Mesenchymal stem cell (in vitro differentiated cells and primary cell): ENCODE results near the gene TEF.

Source experiments
- DNase-seq: peaks from one replicate; pipeline ENCODE4 v3.0.0-alpha.2; 2013
- H2AFZ ChIP-seq: one replicate; pipeline ENCODE4 v1.6.1; 2013; ENCODE audit warnings: low read depth, mild to moderate bottlenecking, control low read depth, inconsistent platforms, low read length, moderate library complexity
- H2AK5ac ChIP-seq: 2 replicates; pipeline ENCODE4 v1.6.1; 2013; ENCODE audit warnings: low read length, moderate library complexity, mild to moderate bottlenecking, inconsistent platforms; ENCODE audit not compliant: severe bottlenecking
- H2BK120ac ChIP-seq: one replicate; pipeline ENCODE4 v1.6.1; 2013; ENCODE audit warnings: low read depth, mild to moderate bottlenecking, inconsistent platforms, low read length, moderate library complexity
- H2BK12ac ChIP-seq, 2 experiments: one replicate each; pipeline ENCODE4 v1.6.1; 2013; ENCODE audit warnings: inconsistent platforms in 2 of 2, low read length in 2 of 2, mild to moderate bottlenecking in 2 of 2, moderate library complexity in 2 of 2, control low read depth in 1 of 2
- H2BK15ac ChIP-seq: one replicate; pipeline ENCODE4 v1.6.1; 2013; ENCODE audit warnings: mild to moderate bottlenecking, low read depth, inconsistent platforms; ENCODE audit not compliant: poor library complexity, severe bottlenecking
- H2BK5ac ChIP-seq: 2 replicates; pipeline ENCODE4 v1.6.1; 2013; ENCODE audit warnings: low read depth, mild to moderate bottlenecking, low read length, control low read depth, inconsistent platforms; ENCODE audit not compliant: poor library complexity, severe bottlenecking
- H3K14ac ChIP-seq, 2 experiments: one replicate each; pipeline ENCODE4 v1.6.1; 2013; ENCODE audit warnings: inconsistent platforms in 2 of 2, low read length in 2 of 2, control low read depth in 1 of 2, mild to moderate bottlenecking in 1 of 2, moderate library complexity in 1 of 2
- H3K18ac ChIP-seq, 2 experiments: one replicate each; pipeline ENCODE4 v1.6.1; 2013; ENCODE audit warnings: inconsistent platforms in 2 of 2, low read length in 2 of 2, control low read depth in 1 of 2, low read depth in 1 of 2, mild to moderate bottlenecking in 1 of 2
- H3K23ac ChIP-seq, 2 experiments: one replicate each; pipeline ENCODE4 v1.6.1; 2013; ENCODE audit warnings: inconsistent platforms in 2 of 2, low read length in 2 of 2, mild to moderate bottlenecking in 2 of 2, moderate library complexity in 2 of 2, control low read depth in 1 of 2
- H3K27ac ChIP-seq: 2 replicates; pipeline ENCODE4 v1.5.1; 2013; ENCODE audit warnings: mild to moderate bottlenecking, moderate library complexity, low read length, control low read depth, inconsistent platforms; ENCODE audit not compliant: poor library complexity, severe bottlenecking
- H3K27me3 ChIP-seq, 2 experiments: 2 replicates each; pipeline versions ENCODE4 v1.6.1 to v1.7.0; 2013; ENCODE audit warnings: low read length in 2 of 2, mild to moderate bottlenecking in 2 of 2, moderate library complexity in 2 of 2, control low read depth in 1 of 2, inconsistent platforms in 1 of 2; ENCODE audit not compliant: control insufficient read depth in 1 of 2, insufficient read depth in 1 of 2
- H3K36me3 ChIP-seq, 2 experiments: 2 replicates each; pipeline versions ENCODE4 v1.6.1 to v1.7.0; 2013; ENCODE audit warnings: low read length in 2 of 2, control low read depth in 1 of 2, inconsistent platforms in 1 of 2, low read depth in 1 of 2, mild to moderate bottlenecking in 1 of 2; ENCODE audit not compliant: insufficient read depth in 2 of 2, control insufficient read depth in 1 of 2
- H3K4ac ChIP-seq, 2 experiments: one replicate each; pipeline ENCODE4 v1.6.1; 2013; ENCODE audit warnings: inconsistent platforms in 2 of 2, low read length in 2 of 2, mild to moderate bottlenecking in 2 of 2, moderate library complexity in 2 of 2, control low read depth in 1 of 2, low read depth in 1 of 2
- H3K4me1 ChIP-seq: 2 replicates; pipeline ENCODE4 v1.6.1; 2013; ENCODE audit warnings: low read depth, low read length, control low read depth; ENCODE audit not compliant: control insufficient read depth, insufficient read depth
- H3K4me2 ChIP-seq: 2 replicates; pipeline ENCODE4 v1.6.1; 2013; ENCODE audit warnings: low read length, mild to moderate bottlenecking, inconsistent platforms; ENCODE audit not compliant: poor library complexity, severe bottlenecking
- H3K4me3 ChIP-seq, 2 experiments: 2 replicates each; pipeline versions ENCODE4 v1.5.1 to v1.7.0; 2013; ENCODE audit warnings: low read length in 2 of 2, mild to moderate bottlenecking in 2 of 2, control low read depth in 1 of 2, low read depth in 1 of 2; ENCODE audit not compliant: insufficient read depth in 1 of 2
- H3K79me1 ChIP-seq: replicated peaks from 2 replicates; pipeline ENCODE4 v1.6.1; 2013; ENCODE audit warnings: mild to moderate bottlenecking, control low read depth, low read length, inconsistent platforms; ENCODE audit not compliant: poor library complexity, severe bottlenecking
- H3K9ac ChIP-seq: 2 replicates; pipeline ENCODE4 v1.7.0; 2013; ENCODE audit warnings: mild to moderate bottlenecking, low read length, moderate library complexity
- H3K9me3 ChIP-seq: 2 replicates; pipeline ENCODE4 v1.7.0; 2013; ENCODE audit warnings: mild to moderate bottlenecking, low read length; ENCODE audit not compliant: control insufficient read depth
- H4K8ac ChIP-seq: one replicate; pipeline ENCODE4 v1.6.1; 2013; ENCODE audit warnings: inconsistent platforms, mild to moderate bottlenecking, low read length, moderate library complexity
- H4K91ac ChIP-seq: one replicate; pipeline ENCODE4 v1.6.1; 2013; ENCODE audit warnings: mild to moderate bottlenecking, low read length, inconsistent platforms
- WGBS: methylation state at CpG from one replicate; pipeline ENCODE4 v1.1.7; 2013; ENCODE audit warnings: mixed read lengths; 5-methylcytosine and 5-hydroxymethylcytosine counted together

The TEF gene

DNA sequence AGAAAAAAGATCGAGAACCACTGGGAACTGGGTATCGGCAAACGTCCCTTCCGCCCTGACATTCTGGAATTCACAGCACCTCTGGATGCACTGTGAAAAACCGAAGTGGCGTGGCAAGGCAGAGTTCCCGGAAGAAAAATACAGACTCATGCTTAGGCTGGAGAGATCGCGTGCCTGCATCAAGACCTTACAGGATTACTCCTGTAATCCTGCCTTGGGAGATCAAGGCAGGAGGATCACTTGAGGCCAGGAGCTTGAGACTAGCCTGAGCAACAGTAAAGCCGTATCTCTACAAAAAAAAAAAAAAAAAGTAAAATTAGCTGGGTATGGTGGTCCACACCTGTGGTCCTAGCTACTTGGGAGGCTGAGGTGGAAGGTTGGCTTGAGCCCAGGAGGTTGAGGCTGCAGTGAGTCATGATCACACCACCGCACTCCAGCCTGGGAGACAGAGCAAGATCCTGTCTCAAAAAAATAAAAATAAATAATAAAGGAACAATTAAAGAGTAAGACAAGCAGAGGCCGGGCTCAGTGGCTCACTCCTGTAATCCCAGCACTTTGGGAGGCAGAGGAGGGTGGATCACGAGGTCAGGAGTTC lies 19.9 kb upstream of the TEF start:
- Histone ChIP-seq H3K4me2 (no peak overlapping the region), H3K4me1 (peaks cover 16% of the 10 kb centered on the region), H4K8ac (no peak overlapping the region), H3K27me3 (no peaks in the 10 kb centered on the region), H3K36me3 (peaks cover 32 to 43% of the 10 kb centered on the region in 2 experiments), H3K27ac (no peak overlapping the region), H2BK15ac (no peak overlapping the region), H2BK12ac (no peak overlapping the region), H3K79me1 (peaks cover 6% of the 10 kb centered on the region), H2AK5ac (no peak overlapping the region), H3K9ac (no peak overlapping the region), H3K23ac (no peak overlapping the region), H2BK5ac (no peak overlapping the region), H4K91ac (no peak overlapping the region), H2BK120ac (no peak overlapping the region), H3K4ac (no peak overlapping the region), H3K18ac (no peak overlapping the region), H3K14ac (no peak overlapping the region), H3K4me3 (no peak overlapping the region), H3K9me3 (no peaks in the 10 kb centered on the region), H2AFZ (no peak overlapping the region)
- WGBS, result 97% methylated on average over 12 of the region's 13 CpGs
- no peak for DNase-seq

DNA sequence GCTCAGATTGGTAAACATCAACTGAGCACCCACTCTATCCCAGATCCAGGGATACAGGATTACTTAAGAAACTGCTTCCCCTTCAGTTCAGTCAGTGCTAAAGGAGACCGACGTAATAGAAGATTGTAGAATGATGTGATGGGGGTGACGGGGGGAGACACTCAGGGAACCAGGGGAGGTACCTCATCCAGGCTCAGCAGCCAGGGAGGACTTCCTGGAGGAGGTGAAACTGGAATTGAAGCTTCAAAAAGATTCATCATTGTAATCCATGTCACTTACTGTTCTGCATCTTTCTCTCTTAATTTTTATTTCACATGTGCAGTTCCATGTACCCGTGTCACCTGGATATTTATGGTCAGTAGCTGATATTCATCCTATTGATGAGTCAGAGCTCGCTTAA lies 19.1 kb upstream of the TEF start:
- no peak overlapping the region for H4K91ac ChIP-seq
- peaks cover 27 to 35% of the 10 kb centered on the region in 2 experiments for H3K36me3 ChIP-seq
- H2BK15ac ChIP-seq, result peak overlapping the region; percentile 9
- no peak overlapping the region for H4K8ac ChIP-seq
- no peak overlapping the region for H3K4me3 ChIP-seq
- H3K4ac ChIP-seq, result no peak overlapping the region
- H3K4me2 ChIP-seq, result no peak overlapping the region
- no peak overlapping the region for H3K9ac ChIP-seq
- H3K4me1 ChIP-seq, result peaks cover 22% of the 10 kb centered on the region
- no peak overlapping the region for H3K18ac ChIP-seq
- no peak overlapping the region for H2AK5ac ChIP-seq
- no peak overlapping the region for H2AFZ ChIP-seq
- DNase-seq, result no peak
- H3K27me3 ChIP-seq, result peaks cover 0 to 3% of the 10 kb centered on the region in 2 experiments
- no peak overlapping the region for H2BK12ac ChIP-seq
- H3K9me3 ChIP-seq, result no peaks in the 10 kb centered on the region
- WGBS, result 84% methylated on average over 5 of the region's 5 CpGs
- H3K14ac ChIP-seq, result no peak overlapping the region
- H3K23ac ChIP-seq, result no peak overlapping the region
- no peak overlapping the region for H2BK5ac ChIP-seq
- H2BK120ac ChIP-seq, result no peak overlapping the region
- H3K27ac ChIP-seq, result no peak overlapping the region
- H3K79me1 ChIP-seq, result peaks cover 5% of the 10 kb centered on the region

GRCh38 chr22:41364233-41364632 lies 17.5 kb upstream of the TEF start:
- Histone ChIP-seq H3K9ac (no peak overlapping the region), H2AK5ac (no peak overlapping the region), H3K4ac (no peak overlapping the region), H3K9me3 (no peaks in the 10 kb centered on the region), H3K36me3 (peaks cover 13 to 20% of the 10 kb centered on the region in 2 experiments), H3K4me2 (no peak overlapping the region), H2BK12ac (no peak overlapping the region), H2BK5ac (no peak overlapping the region), H2AFZ (no peak overlapping the region), H3K23ac (no peak overlapping the region), H4K8ac (no peak overlapping the region), H3K4me3 (no peak overlapping the region), H3K27ac (no peak overlapping the region), H3K4me1 (peaks cover 25% of the 10 kb centered on the region), H3K18ac (no peak overlapping the region), H3K14ac (no peak overlapping the region), H4K91ac (no peak overlapping the region), H3K79me1 (no peaks in the 10 kb centered on the region), H2BK120ac (no peak overlapping the region), H3K27me3 (peaks cover 0 to 19% of the 10 kb centered on the region in 2 experiments), H2BK15ac (no peak overlapping the region)
- no peak for DNase-seq
- WGBS, result 98% methylated on average over 6 of the region's 6 CpGs

DNA sequence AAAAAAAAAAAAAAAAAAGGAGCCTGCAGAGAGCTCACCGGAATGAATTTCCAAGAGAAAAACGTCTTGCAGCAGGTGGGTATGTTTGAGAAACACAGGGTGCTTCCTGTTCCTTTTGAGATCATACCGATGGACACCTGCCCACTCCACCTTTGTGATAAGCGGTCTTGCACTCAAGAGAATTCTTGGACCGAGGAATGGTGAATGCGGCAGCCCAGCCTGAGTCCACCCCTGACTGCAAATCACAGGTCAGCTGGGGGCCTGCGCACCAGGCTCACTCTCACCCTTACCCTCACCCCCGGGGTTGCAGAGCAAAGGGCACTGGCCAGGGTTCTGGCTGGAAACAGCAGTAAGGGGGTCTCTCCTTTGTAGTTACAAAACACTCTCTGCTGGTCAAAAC lies 16.8 kb upstream of the TEF start:
- Histone ChIP-seq H2AFZ (no peak overlapping the region), H3K79me1 (no peaks in the 10 kb centered on the region), H3K18ac (no peak overlapping the region), H2BK12ac (no peak overlapping the region), H3K27me3 (peaks cover 0 to 26% of the 10 kb centered on the region in 2 experiments), H3K4me1 (peaks cover 22% of the 10 kb centered on the region), H3K9me3 (no peaks in the 10 kb centered on the region), H3K36me3 (peaks cover 9 to 15% of the 10 kb centered on the region in 2 experiments), H3K4me2 (no peak overlapping the region), H4K8ac (no peak overlapping the region), H4K91ac (no peak overlapping the region), H2BK120ac (no peak overlapping the region), H2AK5ac (no peak overlapping the region), H3K27ac (no peak overlapping the region), H2BK15ac (no peak overlapping the region), H2BK5ac (no peak overlapping the region), H3K4me3 (no peak overlapping the region), H3K23ac (no peak overlapping the region), H3K4ac (no peak overlapping the region), H3K9ac (no peak overlapping the region), H3K14ac (no peak overlapping the region)
- no peak for DNase-seq
- WGBS, result 89% methylated on average over 7 of the region's 8 CpGs
